HG03064 (cell line): Measurements from ENCODE around the gene HPN.
"Not testable (repeated sequence)": the region's sequence is repeated elsewhere in the genome, so short reads cannot be mapped to it uniquely, and the experiment has no call there.

Experiments
- ATAC-seq: cut with Tn5 transposase; IDR thresholded peaks from one replicate; pipeline ENCODE4 v1.9.1; 2021; ENCODE audit warnings: low read depth; ENCODE audit not compliant: unreplicated experiment

Gene HPN

DNA sequence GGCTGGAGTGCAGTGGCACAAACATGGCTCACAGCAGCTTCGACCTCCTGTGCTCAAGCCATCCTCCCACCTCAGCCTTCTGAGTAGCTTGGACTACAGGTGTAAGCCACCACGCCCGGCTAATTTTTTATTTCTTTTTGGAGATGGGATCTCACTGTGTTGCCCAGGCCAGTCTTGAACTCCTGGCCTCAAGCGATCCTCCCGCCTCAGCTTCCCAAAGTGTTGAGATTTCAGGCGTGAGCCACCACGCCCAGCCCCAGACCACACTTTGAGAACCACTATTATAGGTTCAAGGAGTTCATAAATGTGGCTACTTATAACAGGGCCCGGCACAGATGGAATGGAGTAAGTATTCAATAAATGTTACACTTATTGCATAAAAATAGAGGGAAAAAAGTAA lies 14.5 kb upstream of the HPN start:
- no peak for ATAC-seq

DNA sequence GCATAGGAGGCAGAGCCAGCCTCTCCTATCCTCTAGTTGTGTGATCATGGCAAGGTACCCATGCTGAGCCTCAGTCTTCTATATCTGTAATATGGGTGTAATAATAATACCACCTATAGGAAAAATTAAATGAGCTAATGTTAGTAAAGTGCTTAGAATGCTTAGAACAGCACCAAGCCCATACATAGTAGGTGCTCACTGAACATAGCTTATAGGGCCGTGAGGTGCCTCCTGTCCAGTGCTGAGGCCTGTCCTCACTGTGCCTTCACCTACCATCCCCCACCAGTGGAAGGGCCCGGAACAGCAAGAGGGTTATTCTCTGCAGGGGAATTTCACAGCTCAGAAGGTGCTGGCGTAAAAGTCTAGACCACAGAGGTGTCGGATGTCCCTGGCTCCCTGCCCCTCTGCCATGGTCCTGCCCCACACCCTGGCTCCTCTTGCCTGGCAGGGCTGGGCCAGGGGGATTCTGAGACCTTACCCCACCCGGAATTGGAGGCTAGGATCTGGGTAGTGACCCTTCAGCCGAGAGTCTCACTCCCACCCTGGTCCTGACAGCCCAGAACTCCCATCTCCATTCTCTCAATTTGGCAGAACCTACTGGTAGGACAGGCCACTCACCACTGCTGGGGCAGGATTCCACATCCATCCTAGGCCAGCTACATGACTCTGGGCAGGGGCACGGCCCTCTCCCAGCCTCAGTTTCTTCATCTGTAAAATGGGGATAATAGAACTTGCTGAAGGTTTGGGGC lies 13.5 kb upstream of the HPN start:
- no peak for ATAC-seq

DNA sequence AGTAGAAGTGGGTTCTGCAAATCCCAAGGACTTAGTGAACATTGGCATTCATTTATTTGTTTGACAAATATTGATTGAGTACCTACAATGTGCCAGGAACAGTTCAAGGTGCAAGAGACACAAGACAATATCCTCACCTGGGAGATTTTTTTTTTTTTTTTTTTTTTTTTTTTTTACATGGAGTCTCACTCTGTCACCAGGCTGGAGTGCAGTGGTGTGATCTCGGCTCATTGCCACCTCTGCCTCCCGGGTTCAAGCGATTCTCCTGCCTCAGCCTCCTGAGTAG lies 13.0 kb upstream of the HPN start:
- ATAC-seq = not testable (repeated sequence)

DNA sequence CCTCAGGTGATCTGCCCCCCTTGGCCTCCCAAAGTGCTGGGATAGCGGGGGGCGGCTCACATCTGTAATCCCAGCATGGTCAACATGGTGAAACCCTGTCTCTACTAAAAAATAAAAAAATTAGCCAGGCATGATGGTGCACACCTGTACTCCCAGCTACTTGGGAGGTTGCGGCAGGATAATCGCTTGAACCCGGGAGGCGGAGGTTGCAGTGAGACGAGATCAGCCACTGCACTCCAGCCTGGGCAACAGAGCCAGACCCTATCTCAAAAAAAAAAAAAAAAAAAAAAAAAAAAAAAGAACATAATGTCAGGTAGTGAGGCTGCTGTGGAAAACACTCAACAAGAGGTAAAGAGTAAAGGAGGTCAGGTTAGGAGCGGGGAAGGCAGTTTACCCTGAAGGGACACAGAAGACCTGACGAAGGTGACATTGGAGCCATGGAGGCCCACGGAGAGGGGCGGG lies 12.2 kb upstream of the HPN start:
- not testable (repeated sequence) for ATAC-seq

DNA sequence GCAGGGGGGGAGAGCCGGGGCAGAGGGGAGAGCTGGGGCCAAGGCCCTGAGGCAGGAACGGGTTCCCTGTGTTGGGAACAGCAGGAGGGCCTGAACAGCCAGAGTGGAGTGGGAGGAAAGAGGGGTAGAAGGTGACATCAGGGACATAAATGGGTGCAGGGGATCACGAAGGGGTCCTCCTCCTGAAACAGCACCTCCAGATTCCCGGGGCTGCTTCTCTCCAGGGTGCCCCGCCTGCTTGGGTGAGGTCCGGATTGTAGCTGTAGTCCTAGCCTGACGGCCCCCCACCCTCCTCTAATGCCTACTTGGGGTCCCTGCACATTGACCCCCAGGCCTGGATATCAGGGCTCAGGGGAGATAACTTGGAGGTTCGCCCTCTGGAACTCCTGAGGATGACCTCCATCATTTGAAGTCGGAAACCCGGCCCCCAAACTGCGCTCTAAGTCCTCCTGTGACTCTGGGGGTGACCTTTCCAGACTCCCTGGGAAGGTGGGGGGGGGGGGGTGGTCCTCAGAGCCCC lies 11.7 kb upstream of the HPN start:
- ATAC-seq = no peak

DNA sequence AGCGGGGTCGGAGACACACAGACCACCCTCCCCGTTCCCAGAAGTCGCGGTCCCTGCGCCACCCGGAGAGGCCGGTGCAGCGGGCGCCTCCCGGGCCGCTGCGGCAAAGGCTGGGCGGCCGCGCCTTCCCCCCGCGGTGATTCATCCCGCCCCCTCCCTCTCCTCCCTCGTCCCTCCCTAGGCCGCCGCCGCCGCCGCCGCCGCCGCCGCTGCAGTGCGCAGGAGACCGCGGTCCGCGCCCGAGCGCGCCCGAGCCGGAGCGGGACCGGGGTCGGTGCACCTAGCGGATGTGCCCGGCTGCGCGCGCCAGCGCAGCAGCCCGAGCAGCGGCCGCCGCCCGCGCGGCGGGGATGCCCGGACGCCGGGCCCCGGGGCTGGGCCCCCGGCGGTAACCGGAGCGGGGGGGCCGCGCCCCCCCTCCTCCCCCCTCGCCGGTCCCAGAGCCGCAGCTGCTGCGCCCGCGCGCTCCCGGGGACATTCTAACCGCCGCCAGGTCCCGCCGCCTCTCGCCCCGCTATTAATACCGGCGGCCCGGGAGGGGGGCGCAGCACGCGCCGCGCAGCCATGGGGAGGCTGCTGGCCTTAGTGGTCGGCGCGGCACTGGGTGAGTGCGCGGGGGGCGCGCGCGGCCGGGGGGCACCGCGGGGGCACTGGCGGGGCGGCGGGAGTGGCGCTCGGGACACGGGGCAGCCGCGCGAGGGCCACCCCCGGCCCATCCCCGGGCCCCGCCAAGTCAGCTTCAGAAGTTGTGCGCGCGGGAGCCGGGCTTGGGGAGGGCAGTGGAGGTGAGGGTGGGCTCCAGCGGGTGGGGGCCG lies 11.1 kb upstream of the HPN start, which contains the start of gene SCN1B:
Gene SCN1B, plus strand, starts transcription at position 214 of the 815 bp plus-strand sequence. Its CDS starts 351 bp downstream, at position 565.
- no peak for ATAC-seq

DNA sequence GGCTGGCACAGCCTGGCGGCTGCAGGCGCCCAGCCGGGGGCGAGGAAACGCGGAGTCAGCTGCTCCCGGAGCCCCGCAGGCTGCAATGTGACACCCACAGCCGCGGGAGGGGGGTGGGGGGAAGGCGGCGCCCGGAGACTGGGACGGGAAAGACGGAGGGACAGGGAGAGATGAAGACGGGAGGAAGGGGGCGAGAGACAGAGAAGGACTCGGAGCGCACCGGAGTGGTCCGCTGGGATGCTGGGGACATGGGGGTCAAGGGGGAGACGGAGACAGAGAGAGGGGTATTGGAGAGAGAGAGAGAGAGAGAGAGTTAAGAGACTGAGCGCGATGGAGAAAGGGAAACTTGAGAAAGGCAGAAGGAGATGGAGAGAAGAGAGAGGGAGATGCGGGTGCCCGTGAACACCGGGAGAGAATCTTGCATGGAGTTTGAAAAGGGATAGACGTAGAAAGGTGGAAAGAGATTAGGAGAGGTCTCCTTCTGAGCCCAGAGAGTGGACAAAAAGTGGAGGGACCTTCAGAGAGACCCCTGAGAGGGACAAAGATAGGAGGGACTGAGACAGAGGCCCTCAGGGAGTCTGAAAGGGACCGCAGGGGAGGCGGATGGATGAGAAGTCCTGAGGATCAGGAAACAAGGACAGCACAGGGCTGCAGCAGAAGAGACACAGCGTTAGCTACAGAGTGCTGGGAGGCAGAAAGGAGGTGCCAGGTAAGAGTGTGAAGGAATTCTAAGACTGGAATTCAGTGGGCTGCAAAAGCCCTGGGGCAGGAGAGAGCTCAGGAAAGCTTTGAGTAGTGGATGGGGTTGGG lies 10.2 kb upstream of the HPN start:
- no peak for ATAC-seq

DNA sequence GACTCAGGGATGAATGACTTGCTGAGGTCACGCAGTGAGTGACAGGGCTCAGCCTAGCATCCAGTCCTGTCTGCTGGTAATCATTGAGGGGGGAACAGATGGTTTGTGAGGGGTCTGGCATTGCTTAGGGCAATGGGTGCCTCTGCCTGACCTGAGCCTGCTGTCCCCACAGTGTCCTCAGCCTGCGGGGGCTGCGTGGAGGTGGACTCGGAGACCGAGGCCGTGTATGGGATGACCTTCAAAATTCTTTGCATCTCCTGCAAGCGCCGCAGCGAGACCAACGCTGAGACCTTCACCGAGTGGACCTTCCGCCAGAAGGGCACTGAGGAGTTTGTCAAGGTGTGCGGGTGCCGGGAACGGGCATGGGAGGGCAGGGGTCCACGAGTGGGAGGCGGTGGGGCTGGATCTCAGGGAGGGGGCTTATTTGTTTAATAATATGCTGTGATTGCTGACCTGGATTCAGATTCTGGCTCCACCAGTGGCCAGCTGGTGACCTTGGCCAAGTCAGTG lies 9.1 kb upstream of the HPN start:
- no peak for ATAC-seq

DNA sequence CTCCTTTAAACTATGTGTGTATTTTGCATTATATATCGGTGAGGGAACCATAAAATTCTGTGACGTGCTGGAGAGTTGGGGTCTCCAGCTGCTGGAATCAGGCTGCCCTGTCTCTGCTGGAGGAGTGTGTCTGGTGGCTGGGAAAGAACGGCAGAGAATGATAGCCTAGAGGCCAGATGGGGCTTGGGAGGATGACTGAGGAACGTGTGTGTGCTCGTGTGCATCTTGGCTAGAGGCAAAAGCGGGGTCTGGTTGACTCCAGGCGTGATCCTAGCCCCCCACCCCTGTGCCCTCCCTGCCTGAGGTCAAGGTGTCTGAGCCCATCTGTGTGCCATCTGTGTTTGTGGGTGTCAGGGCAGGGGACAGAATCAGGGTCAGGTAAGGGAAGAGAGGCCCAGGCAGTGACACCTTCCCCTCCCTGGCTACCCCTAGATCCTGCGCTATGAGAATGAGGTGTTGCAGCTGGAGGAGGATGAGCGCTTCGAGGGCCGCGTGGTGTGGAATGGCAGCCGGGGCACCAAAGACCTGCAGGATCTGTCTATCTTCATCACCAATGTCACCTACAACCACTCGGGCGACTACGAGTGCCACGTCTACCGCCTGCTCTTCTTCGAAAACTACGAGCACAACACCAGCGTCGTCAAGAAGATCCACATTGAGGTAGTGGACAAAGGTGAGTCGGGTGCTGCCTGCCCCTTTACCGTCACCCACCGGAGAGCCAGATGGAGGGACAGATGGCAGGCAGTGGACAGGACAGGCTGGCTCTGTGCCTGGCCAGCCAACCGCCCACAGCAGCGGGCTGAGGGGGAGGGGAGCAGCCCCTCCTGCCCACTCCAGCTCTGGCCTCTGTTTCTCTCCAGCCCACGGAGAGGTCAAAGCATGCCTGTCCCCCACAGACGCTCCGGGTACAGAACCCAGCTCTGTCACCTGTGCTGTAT lies 8.2 kb upstream of the HPN start:
- no peak for ATAC-seq

DNA sequence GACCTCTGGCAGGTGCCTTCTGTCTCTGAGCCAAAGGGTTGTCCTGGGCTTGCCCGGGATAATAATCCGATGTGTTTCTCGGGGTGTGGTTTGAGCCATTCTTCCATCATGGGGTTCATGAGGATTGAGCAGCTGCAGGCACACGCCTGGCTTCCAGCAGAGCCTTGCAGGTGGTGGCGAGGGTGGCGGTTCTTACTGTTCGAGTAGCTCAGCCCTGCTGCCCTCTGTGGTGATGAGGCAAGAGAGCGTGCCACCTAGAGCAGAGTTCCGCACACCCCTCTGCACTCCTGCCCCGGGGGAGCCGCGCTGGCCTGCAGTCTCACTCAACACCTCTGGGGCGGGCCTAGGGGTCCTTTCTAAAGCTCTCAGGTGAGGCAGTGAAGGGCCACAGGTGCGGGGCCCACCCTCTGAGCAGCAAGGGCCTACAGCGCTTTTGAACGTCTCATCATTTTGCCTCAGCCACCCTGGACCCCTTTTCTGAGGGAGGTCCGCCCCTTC lies 7.5 kb upstream of the HPN start:
- ATAC-seq = no peak

DNA sequence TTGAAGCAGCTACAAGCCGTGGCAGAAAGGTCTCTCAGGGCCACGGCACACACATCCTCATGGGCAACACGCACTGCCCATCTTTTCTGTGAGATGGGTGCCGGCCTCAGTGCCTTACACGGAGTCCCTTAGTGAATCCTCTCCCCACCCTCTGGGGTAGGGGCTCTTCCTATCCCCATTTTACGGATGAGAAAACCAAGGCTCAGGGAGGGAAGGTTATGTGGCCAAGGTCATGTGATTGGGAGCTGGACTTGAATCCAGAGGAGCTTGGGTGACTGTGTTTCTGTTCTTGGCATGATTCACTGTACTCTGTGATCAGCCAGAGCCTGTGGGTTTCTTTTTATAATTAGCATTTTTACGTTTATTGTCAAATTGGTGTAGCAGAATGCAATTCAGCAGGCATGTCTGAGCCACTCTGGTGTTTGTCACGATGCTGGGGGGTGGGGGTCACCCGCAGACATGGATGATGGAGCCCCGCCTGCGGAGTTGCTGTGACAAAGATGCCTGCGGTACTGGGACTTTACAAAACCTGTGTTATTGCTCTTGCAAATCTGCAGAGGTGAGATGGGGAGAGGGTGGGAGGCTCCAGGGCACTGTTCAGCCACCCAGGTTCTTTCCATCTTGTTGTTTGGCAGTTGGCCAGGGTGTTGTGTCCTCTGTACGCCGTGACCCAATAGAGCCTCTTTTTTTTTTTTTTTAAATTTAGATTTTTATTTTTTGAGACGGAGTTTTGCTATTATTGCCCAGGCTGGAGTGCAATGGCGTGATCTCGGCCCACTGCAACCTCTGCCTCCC lies 6.7 kb upstream of the HPN start:
- ATAC-seq = no peak

DNA sequence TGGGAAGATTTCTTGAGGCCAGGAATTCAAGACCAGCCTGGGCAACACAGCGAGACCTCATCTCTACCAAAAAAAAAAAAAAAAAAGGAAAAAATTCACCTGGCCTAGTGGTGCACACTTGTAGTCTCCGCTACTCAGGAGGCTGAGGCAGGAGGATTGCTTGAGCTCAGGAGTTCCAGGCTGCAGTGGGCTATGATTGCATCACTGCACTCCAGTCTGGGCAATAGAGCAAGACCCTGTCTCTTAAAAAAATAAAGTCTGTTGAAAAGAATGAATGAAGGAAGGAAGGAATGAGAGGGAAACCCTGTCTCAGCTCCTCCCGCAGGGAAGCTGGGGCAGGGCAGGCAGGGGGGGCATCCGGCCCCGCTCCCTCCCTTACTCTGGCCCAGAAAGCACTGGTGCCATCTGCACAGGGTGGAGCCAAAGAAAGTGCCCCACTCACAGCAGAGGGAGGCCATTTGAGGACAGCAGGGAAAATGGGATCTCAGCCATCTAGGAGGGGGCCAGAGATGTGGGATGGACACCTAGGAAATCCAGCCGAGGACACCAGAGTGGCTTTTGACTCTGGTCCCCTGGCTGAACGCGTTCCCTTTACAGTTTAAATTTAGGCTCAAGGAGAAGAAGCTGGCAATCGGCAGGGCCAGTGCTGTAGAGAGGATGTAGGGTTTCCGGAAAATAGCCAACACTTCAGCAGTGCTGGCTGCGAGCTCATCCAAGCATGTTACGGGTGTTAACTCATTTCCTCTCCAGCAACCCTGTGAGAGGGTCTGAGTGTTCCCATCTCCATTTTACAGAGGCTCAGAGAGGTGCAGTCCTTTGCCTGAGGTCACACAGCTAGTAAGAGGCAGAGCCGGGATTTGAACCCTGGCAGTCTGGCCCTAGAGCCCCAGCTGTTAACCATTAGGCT lies 3.6 kb upstream of the HPN start:
- no peak for ATAC-seq

DNA sequence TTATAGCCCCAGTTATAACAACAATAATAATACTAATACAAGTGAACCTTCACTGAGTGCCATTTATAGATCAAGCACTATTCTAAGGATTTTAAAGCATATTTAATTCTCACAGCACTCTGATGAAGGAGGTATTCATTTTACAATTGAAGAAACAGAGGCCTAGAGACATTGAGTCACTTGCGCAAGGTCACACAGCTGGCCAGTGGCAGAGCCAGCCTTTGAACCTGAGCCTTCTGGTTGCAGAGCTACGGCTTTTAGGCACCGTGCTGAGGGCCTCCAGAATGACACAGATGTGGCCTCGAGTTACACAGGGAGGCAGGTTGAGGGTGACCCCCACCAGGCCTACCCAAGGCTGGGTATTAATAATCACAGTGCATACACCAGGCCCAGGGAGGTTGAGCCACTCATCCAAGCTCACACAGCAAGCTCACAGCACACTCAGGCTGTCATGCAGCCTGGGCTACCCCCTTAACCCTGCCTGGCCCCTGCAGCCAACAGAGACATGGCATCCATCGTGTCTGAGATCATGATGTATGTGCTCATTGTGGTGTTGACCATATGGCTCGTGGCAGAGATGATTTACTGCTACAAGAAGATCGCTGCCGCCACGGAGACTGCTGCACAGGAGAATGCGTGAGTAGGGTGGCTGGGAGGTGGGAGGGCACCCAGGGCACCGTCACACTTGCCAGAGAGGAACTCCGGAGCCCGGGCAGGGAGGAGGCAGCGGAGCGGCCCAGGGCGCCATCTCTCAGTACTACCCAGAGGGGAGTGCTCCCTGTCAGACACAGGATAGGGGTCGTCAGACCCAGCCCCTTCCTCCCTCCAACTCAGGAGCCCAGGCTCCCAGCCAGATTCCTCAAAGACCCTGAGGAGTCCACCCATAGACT lies 2.7 kb upstream of the HPN start:
- ATAC-seq = no peak

DNA sequence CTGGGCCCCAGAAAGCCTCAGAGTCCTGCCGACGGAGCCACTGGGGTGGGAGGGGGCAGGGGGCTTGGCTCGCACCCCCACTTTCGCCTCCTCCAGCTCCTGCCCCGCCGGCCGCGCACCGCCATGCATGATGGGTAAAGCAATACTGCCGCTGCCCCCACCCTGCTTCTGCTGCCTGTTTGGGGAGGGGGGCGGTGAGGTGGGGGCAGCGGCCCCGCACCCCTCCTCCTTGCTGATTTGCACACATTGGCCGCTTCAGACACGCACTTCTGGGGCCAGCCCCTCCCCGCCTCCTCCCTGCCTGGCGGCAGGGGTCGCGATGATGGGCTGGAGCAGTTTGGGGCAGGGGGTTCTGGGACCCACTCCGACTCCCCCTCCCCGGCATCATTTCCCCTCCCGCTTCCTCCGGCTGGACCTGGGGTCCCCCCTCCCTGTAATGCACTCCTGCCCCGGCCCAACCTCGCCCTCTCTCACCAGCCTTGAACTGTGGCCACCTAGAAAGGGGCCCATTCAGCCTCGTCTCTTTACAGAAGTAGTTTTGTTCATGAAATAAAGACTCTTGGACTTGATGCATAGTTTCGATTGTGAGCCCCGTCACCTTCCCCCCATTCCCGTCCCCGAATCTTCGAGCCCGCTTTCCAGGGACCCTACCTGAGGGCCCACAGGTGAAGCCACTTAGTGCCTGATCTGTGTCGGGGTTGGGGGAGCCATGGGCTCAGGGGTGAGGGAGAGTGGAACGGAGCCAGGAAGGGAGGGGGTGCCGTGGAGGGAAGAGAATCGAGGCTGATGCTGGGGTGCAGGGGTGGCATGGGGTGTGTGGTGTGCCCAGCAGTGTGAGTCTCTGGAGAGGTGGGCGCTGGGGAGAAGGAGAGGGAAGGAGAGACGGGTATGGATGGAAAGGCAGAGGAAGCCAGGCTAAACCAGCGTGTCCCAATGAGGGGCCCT lies 1.4 kb upstream of the HPN start:
- no peak for ATAC-seq

DNA sequence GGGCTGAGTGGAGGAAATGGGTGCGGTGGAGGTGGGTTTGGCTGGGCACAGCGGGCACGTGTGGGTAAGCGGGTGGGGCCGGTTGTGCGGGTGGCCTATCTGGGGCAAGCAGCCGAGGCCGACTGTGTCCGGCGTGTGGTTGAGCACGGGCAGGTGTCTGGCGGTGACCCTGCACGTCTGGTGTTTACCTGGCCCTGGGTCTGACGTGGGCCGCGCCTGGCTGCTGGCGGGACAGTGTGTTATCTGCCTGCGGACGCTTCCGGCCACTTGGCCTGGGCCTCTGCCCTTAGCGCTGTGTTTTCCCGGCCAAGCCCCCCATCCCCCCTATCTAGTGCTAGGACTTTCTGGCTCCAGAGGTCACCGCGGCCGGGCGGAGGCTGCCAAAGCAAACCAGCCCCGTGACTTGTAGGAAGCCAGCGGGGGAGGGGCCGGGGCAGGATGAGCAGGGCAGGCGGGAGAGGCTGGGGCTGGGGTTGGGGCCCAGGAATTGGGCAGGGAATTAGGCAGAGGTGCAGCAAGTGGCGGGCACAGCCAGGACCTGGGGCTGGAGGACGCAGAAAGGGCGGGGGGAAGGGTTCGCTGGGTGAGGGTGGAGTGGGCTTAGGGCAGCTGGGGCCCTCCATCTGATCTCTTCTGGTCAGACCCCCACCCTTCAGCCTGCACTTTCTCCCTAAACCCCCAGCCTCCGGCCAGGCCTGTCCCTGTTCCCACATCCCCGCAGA lies 534 bp upstream of the HPN start:
- ATAC-seq = no peak
